ENCODE results near the gene MRGPRE. TPM values are rescaled to one million over a fixed set of nuclear protein-coding genes. Genes with fewer than 3 reads are reported as not detected.

The MRGPRE gene
- polyA plus RNA-seq, 2 of the 4 experiments (the other 2 are of a cell fraction): not detected

DNA sequence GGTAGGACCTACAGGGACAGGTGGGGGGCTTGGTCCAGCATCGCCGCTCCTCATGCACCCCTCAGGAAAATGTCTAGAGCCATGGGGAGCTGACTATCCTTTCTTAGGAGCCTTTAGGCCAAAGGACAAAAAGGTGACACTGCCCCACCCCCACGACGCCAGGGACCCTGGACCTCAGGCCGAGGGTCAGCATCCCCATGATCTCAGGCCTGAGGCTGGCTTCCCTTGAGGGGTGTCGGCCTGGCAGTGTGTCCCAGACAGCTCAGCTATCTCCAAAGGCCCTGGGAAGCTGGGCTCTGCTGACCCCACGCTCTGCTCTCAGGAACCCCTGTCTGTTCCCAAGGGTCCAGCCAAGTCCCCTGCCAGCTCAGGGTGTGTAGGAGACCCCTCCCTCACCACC is 29.9 kb downstream of the MRGPRE start:
- ChIA-PET POLR2A (no interaction called here), CTCF (interaction anchor here (1.5 kb wide), 1 partner anchor 111 kb away, joined by 3 read pairs; no protein-coding TSS in a partner anchor)
- 41% methylated on average over 7 of the region's 7 CpGs for WGBS (ENCODE audit: missing lambda C conversion rate)
- DNase-seq (ENCODE audit: low read depth in 1 of 2, low spot score in 1 of 2) (no peak), FAIRE-seq (no peak), ATAC-seq (no peak)
- H3K4me1 ChIP-seq: no peaks in the 10 kb centered on the region; the same call in 2 of the 3 replicates
- H3K9me3 ChIP-seq: no peaks in the 10 kb centered on the region
- no peak overlapping the region for H3K27ac ChIP-seq
- no peak overlapping the region for H3K4me3 ChIP-seq
- no peak overlapping the region for H3K4me2 ChIP-seq
- TF ChIP-seq, protein P1, sequence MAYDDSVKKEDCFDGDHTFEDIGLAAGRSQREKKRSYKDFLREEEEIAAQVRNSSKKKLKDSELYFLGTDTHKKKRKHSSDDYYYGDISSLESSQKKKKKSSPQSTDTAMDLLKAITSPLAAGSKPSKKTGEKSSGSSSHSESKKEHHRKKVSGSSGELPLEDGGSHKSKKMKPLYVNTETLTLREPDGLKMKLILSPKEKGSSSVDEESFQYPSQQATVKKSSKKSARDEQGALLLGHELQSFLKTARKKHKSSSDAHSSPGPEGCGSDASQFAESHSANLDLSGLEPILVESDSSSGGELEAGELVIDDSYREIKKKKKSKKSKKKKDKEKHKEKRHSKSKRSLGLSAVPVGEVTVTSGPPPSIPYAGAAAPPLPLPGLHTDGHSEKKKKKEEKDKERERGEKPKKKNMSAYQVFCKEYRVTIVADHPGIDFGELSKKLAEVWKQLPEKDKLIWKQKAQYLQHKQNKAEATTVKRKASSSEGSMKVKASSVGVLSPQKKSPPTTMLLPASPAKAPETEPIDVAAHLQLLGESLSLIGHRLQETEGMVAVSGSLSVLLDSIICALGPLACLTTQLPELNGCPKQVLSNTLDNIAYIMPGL (CRISPR knock-in tag; IDR thresholded peaks at IDR 0.05; ENCODE audit: borderline replicate concordance): no peak
- TF ChIP-seq HEYL (CRISPR knock-in tag; IDR thresholded peaks at IDR 0.05) (no peak), ZSCAN20 (CRISPR knock-in tag; IDR thresholded peaks at IDR 0.05) (no peak), POLR2AphosphoS2 (conservative IDR thresholded peaks at IDR 0.05; ENCODE audit: low read length) (no peak), MAFK (IDR thresholded peaks at IDR 0.05; ENCODE audit: partially characterized antibody) (no peak), NR3C1 (IDR thresholded peaks at IDR 0.05) (no peak), MYC (IDR thresholded peaks at IDR 0.05; ENCODE audit: borderline replicate concordance, low read length) (no peak), HDAC2 (IDR thresholded peaks at IDR 0.05) (no peak), FOXS1 (CRISPR knock-in tag; IDR thresholded peaks at IDR 0.05) (no peak), EP300 (IDR thresholded peaks at IDR 0.05) (no peak), RCOR1 (IDR thresholded peaks at IDR 0.05; ENCODE audit: low read depth, low read length) (no peak)
- TF ChIP-seq, protein P2, sequence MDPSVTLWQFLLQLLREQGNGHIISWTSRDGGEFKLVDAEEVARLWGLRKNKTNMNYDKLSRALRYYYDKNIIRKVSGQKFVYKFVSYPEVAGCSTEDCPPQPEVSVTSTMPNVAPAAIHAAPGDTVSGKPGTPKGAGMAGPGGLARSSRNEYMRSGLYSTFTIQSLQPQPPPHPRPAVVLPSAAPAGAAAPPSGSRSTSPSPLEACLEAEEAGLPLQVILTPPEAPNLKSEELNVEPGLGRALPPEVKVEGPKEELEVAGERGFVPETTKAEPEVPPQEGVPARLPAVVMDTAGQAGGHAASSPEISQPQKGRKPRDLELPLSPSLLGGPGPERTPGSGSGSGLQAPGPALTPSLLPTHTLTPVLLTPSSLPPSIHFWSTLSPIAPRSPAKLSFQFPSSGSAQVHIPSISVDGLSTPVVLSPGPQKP (IDR thresholded peaks at IDR 0.05; ENCODE audit: low read depth, low read length): no peak
- TF ChIP-seq, protein P3, sequence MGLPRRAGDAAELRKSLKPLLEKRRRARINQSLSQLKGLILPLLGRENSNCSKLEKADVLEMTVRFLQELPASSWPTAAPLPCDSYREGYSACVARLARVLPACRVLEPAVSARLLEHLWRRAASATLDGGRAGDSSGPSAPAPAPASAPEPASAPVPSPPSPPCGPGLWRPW (IDR thresholded peaks at IDR 0.05): no peak
- TF ChIP-seq, protein P4, sequence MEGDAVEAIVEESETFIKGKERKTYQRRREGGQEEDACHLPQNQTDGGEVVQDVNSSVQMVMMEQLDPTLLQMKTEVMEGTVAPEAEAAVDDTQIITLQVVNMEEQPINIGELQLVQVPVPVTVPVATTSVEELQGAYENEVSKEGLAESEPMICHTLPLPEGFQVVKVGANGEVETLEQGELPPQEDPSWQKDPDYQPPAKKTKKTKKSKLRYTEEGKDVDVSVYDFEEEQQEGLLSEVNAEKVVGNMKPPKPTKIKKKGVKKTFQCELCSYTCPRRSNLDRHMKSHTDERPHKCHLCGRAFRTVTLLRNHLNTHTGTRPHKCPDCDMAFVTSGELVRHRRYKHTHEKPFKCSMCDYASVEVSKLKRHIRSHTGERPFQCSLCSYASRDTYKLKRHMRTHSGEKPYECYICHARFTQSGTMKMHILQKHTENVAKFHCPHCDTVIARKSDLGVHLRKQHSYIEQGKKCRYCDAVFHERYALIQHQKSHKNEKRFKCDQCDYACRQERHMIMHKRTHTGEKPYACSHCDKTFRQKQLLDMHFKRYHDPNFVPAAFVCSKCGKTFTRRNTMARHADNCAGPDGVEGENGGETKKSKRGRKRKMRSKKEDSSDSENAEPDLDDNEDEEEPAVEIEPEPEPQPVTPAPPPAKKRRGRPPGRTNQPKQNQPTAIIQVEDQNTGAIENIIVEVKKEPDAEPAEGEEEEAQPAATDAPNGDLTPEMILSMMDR (IDR thresholded peaks at IDR 0.05): no peak

DNA sequence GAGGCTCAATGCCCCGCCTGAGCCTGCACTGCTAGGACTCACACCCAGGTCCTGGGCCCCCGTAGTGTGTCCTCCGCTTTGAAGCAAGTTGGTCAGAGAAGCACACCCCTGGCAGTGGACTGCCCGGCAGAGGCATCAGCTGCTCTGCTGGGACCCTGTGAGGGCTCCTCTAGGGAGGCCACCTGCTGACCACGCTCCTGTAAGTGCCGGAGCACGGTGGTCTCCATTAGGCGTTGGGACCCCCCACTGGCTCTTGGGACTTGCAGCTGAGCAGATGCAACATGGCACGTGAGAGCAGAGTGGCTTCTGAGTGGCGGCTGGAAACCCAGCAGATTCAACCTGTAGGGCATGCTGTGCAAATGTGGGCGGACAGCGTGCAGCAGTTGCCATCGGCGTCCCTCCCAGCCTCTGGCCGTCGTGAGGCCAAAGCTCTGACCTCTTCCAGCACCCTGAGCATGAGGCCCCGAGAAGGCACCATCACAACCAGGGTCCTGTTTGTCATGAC is 30.5 kb downstream of the MRGPRE start:
- POLR2A ChIA-PET: no interaction called here
- FAIRE-seq: no peak
- no peaks in the 10 kb centered on the region for H3K9me3 ChIP-seq
- H3K4me2 ChIP-seq: no peak overlapping the region
- no peak for TF ChIP-seq EP300 (IDR thresholded peaks at IDR 0.05)
- no peak for TF ChIP-seq HOXB5 (CRISPR knock-in tag; IDR thresholded peaks at IDR 0.05)
- TF ChIP-seq, protein P5, sequence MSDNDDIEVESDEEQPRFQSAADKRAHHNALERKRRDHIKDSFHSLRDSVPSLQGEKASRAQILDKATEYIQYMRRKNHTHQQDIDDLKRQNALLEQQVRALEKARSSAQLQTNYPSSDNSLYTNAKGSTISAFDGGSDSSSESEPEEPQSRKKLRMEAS (IDR thresholded peaks at IDR 0.05): no peak
- TF ChIP-seq, protein P6, sequence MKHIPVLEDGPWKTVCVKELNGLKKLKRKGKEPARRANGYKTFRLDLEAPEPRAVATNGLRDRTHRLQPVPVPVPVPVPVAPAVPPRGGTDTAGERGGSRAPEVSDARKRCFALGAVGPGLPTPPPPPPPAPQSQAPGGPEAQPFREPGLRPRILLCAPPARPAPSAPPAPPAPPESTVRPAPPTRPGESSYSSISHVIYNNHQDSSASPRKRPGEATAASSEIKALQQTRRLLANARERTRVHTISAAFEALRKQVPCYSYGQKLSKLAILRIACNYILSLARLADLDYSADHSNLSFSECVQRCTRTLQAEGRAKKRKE (CRISPR knock-in tag; IDR thresholded peaks at IDR 0.05; ENCODE audit: low read depth): no peak
- TF ChIP-seq KDM5A (IDR thresholded peaks at IDR 0.05): no peak
- TF ChIP-seq TFCP2L1 (CRISPR knock-in tag; IDR thresholded peaks at IDR 0.05): no peak
- TF ChIP-seq SMC3 (IDR thresholded peaks at IDR 0.05): no peak
- no peak for TF ChIP-seq HOXA7 (CRISPR knock-in tag; IDR thresholded peaks at IDR 0.05)
- no peak for TF ChIP-seq JUN (IDR thresholded peaks at IDR 0.05)
- no peak for DNase-seq (ENCODE audit: low read depth in 1 of 2, low spot score in 1 of 2)
- no peak overlapping the region for H3K4me3 ChIP-seq
- no peaks in the 10 kb centered on the region; the same call in 2 of the 3 replicates for H3K4me1 ChIP-seq
- ATAC-seq: no peak
- H3K27ac ChIP-seq: no peak overlapping the region
- CTCF ChIA-PET: interaction anchor here (1.5 to 1.6 kb wide), 2 partner anchors 45 to 111 kb away, joined by 3 to 4 read pairs; no protein-coding TSS in a partner anchor
- 22% methylated on average over 13 of the region's 17 CpGs for WGBS (ENCODE audit: missing lambda C conversion rate)

All from A549 (cell line).